Keratinocyte (primary cell): ENCODE measurements around the gene DIP2C. TPM values are rescaled to one million over a fixed set of nuclear protein-coding genes. Genes with fewer than 3 reads are reported as not detected.

ENCODE experiments used
- DNase-seq: peaks from one replicate; pipeline ENCODE4 v3.0.0-alpha.2; 2011; ENCODE audit warnings: low read depth, missing footprints, low spot score
- FAIRE-seq: peaks from 2 replicates; lab custom pipeline; 2011; peaks lifted over from hg19 to GRCh38; lab: Jason Lieb, UNC
- H2AFZ ChIP-seq: 2 replicates; pipeline ENCODE4 v1.6.0; 2012; ENCODE audit warnings: low read length, control low read depth, inconsistent platforms; ENCODE audit not compliant: control insufficient read depth
- H3K27ac ChIP-seq: 2 replicates; pipeline ENCODE4 v1.5.1; 2011; ENCODE audit warnings: low read length; ENCODE audit not compliant: control insufficient read depth, insufficient read depth
- H3K27me3 ChIP-seq: 3 replicates; pipeline ENCODE4 v1.6.0; 2011; ENCODE audit warnings: low read length; ENCODE audit not compliant: control insufficient read depth, insufficient read depth; ENCODE audit errors: extremely low read depth
- H3K36me3 ChIP-seq, 2 experiments: 2 replicates in 1 of 2; 3 replicates in 1 of 2; pipeline ENCODE4 v1.5.1; 2011; ENCODE audit warnings: low read length in 2 of 2, mild to moderate bottlenecking in 1 of 2; ENCODE audit not compliant: control insufficient read depth in 2 of 2, insufficient read depth in 2 of 2; ENCODE audit errors: extremely low read depth in 1 of 2
- H3K4me1 ChIP-seq: 3 replicates; pipeline ENCODE4 v1.5.1; 2011; ENCODE audit warnings: low read length; ENCODE audit not compliant: control insufficient read depth, insufficient read depth; ENCODE audit errors: extremely low read depth
- H3K4me2 ChIP-seq: 3 replicates; pipeline ENCODE4 v1.6.0; 2011; ENCODE audit warnings: low read depth, low read length; ENCODE audit not compliant: control insufficient read depth, insufficient read depth; ENCODE audit errors: extremely low read depth
- H3K4me3 ChIP-seq, 3 experiments: fragments of 200-600 bp in 1 of 3; sonication (generic) in 1 of 3; 2 replicates in 2 of 3; 3 replicates in 1 of 3; pipeline ENCODE4 v1.5.1; 2011 to 2016; ENCODE audit warnings: low read length in 3 of 3, mild to moderate bottlenecking in 3 of 3, control low read depth in 2 of 3, inconsistent platforms in 1 of 3, low read depth in 1 of 3, mixed read lengths in 1 of 3, mixed run types in 1 of 3, moderate library complexity in 1 of 3; ENCODE audit not compliant: control insufficient read depth in 2 of 3, insufficient read depth in 2 of 3; ENCODE audit errors: extremely low read depth in 1 of 3
- H3K79me2 ChIP-seq: 2 replicates; pipeline ENCODE4 v1.6.0; 2012; ENCODE audit warnings: low read length; ENCODE audit not compliant: control insufficient read depth, insufficient read depth
- H3K9ac ChIP-seq: 3 replicates; pipeline ENCODE4 v1.6.0; 2011; ENCODE audit warnings: low read length; ENCODE audit not compliant: control insufficient read depth, insufficient read depth; ENCODE audit errors: extremely low read depth
- H3K9me1 ChIP-seq: 3 replicates; pipeline ENCODE4 v1.6.0; 2011; ENCODE audit warnings: low read length; ENCODE audit not compliant: control insufficient read depth, insufficient read depth; ENCODE audit errors: extremely low read depth
- H3K9me3 ChIP-seq: 2 replicates; pipeline ENCODE4 v1.5.1; 2012; ENCODE audit warnings: low read depth, low read length; ENCODE audit not compliant: control insufficient read depth
- H4K20me1 ChIP-seq: 3 replicates; pipeline ENCODE4 v1.6.0; 2011; ENCODE audit warnings: low read length; ENCODE audit not compliant: control insufficient read depth, insufficient read depth; ENCODE audit errors: extremely low read depth
- CTCF ChIP-seq, 3 experiments: IDR thresholded peaks in 1 of 3; conservative IDR thresholded peaks in 1 of 3; optimal IDR thresholded peaks in 1 of 3; 2 replicates in 2 of 3; 3 replicates in 1 of 3; pipeline versions ENCODE3 to v1.5.1; 2011; ENCODE audit warnings: low read length in 3 of 3, mild to moderate bottlenecking in 3 of 3, moderate library complexity in 2 of 3, control low read depth in 1 of 3, inconsistent platforms in 1 of 3; ENCODE audit not compliant: insufficient read depth in 2 of 3; ENCODE audit errors: extremely low read depth in 1 of 3
- EZH2 ChIP-seq: IDR thresholded peaks from one replicate; pipeline ENCODE4 v1.6.1; 2012; ENCODE audit warnings: inconsistent platforms, mild to moderate bottlenecking, low read length, moderate library complexity
- dilution Hi-C: fragments of 300-500 bp; cut with MboI; formaldehyde crosslinking; loops from one replicate; pipeline ENCODE4 v1.7.0; 2020; ENCODE audit warnings: low sequenced_read_pairs; ENCODE audit not compliant: extremely low pct_ligation_motif_present
- polyA plus RNA-seq, 5 experiments: library from polyadenylated mRNA; depleted of rRNA in 3 of 5; stranded (reverse) in 3 of 5; stranded (forward) in 1 of 5; unstranded in 1 of 5; fragments of >200 nt; gene quantifications; 1 replicate in 1 of 5; 2 replicates in 3 of 5; 3 replicates in 1 of 5; pipeline versions ENCODE4 v1.2.1 to v1.2.3, GENCODE V29; 2011 to 2012; ENCODE audit warnings: missing spikeins in 2 of 5, low read depth in 1 of 5, low replicate concordance in 1 of 5

The DIP2C gene
- polyA plus RNA-seq, 1 donor (not counting 4 experiments of a cell fraction or from before 2014, with no cell fraction given) = 1.3 TPM

- Histone ChIP-seq H3K4me1 (no peaks in the 10 kb centered on the region), H4K20me1 (no peaks in the 10 kb centered on the region), H3K4me3 (no peak overlapping the region), H3K4me2 (no peak overlapping the region), H3K27me3 (no peaks in the 10 kb centered on the region), H3K9me1 (no peaks in the 10 kb centered on the region), H3K9ac (no peak overlapping the region), H3K36me3 (no peaks in the 10 kb centered on the region), H3K9me3 (peaks cover 2% of the 10 kb centered on the region), H3K27ac (no peak overlapping the region), H3K79me2 (no peaks in the 10 kb centered on the region), H2AFZ (no peak overlapping the region)
- DNase-seq (no peak), FAIRE-seq (no peak)
- TF ChIP-seq CTCF (optimal IDR thresholded peaks at IDR 0.05 in 1 of 3, IDR thresholded peaks at IDR 0.05 in 1 of 3, conservative IDR thresholded peaks at IDR 0.05 in 1 of 3; ENCODE audit: extremely low read depth in 1 of 3, insufficient read depth in 2 of 3, low read length in 3 of 3) = no peak
- no peak for TF ChIP-seq EZH2
- dilution Hi-C loops = no loop called here
Measured at GRCh38 chr10:722281-723060, 33.0 kb upstream of the DIP2C start.

- H3K9me3 ChIP-seq = peaks cover 7% of the 10 kb centered on the region
- H3K27me3 ChIP-seq = no peaks in the 10 kb centered on the region
- no peaks in the 10 kb centered on the region for H3K9me1 ChIP-seq
- H3K4me2 ChIP-seq = no peak overlapping the region
- DNase-seq (no peak), FAIRE-seq (no peak)
- H3K36me3 ChIP-seq = no peaks in the 10 kb centered on the region
- H3K4me1 ChIP-seq = no peaks in the 10 kb centered on the region
- H2AFZ ChIP-seq = no peak overlapping the region
- TF ChIP-seq EZH2 (no peak), CTCF (optimal IDR thresholded peaks at IDR 0.05 in 1 of 3, IDR thresholded peaks at IDR 0.05 in 1 of 3, conservative IDR thresholded peaks at IDR 0.05 in 1 of 3; ENCODE audit: extremely low read depth in 1 of 3, insufficient read depth in 2 of 3, low read length in 3 of 3) (no peak)
- H3K4me3 ChIP-seq = no peak overlapping the region
- H3K9ac ChIP-seq = no peak overlapping the region
- dilution Hi-C loops = no loop called here
- no peaks in the 10 kb centered on the region for H3K79me2 ChIP-seq
- H4K20me1 ChIP-seq = no peaks in the 10 kb centered on the region
- no peak overlapping the region for H3K27ac ChIP-seq
Measured at GRCh38 chr10:718143-718700, 28.8 kb upstream of the DIP2C start.
